ES-I3 (cell line): ENCODE results near the gene NME2.

Source experiments
- H3K36me3 ChIP-seq: 2 replicates; pipeline ENCODE4 v1.6.1; 2013; ENCODE audit warnings: mild to moderate bottlenecking, low read length, control low read depth, moderate library complexity; ENCODE audit not compliant: insufficient read depth
- H3K4me1 ChIP-seq: 2 replicates; pipeline ENCODE4 v1.6.1; 2013; ENCODE audit warnings: mild to moderate bottlenecking, control low read depth, low read length; ENCODE audit not compliant: insufficient read depth
- H3K9ac ChIP-seq: 2 replicates; pipeline ENCODE4 v1.6.1; 2013; ENCODE audit warnings: low read depth, mild to moderate bottlenecking, low read length, moderate library complexity
- H3K9me3 ChIP-seq: 2 replicates; pipeline ENCODE4 v1.6.1; 2013; ENCODE audit warnings: mild to moderate bottlenecking, low read length, moderate library complexity; ENCODE audit not compliant: control insufficient read depth, insufficient read depth

NME2 gene

DNA sequence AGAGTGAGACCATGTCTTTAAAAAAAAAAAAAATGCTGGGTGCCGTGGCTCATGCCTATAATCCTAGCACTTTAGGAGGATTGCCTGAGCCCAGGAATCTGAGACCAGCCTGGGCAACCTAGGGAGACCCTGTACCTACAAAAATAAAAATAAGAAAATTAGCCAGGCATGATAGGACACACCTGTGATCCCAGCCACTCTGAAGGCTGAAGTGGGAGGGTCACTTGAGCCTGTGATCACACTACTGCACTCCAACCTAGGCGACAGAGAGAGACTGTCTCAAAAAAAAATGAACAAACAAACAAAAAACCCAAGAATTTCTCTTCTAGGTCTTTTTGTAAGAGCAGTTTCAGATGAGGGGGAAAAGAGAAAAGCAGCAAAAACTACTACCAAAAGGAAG lies 34.6 kb downstream of the NME2 start:
- H3K9me3 ChIP-seq: no peaks in the 10 kb centered on the region
- H3K36me3 ChIP-seq: peaks cover 47% of the 10 kb centered on the region
- no peak overlapping the region for H3K9ac ChIP-seq
- H3K4me1 ChIP-seq: no peaks in the 10 kb centered on the region

DNA sequence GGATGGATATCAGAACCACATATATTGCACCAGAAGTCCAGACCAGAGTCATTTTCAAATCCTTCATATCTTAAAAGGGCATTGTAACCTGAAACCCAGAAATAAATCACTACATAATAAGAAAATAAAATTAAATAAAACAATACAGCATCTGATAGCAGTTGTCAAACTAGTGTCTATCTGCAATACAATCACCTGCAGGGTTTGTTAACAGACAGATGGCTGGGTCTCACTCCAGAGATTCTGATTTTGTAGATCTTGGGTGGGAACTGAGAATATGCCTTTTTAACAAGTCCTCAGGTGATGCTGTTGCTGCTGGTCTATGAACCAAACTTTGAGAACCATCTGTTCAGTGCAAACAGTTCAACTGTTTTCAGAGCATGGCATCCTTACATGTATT lies 37.6 kb downstream of the NME2 start:
- peaks cover 52% of the 10 kb centered on the region for H3K36me3 ChIP-seq

DNA sequence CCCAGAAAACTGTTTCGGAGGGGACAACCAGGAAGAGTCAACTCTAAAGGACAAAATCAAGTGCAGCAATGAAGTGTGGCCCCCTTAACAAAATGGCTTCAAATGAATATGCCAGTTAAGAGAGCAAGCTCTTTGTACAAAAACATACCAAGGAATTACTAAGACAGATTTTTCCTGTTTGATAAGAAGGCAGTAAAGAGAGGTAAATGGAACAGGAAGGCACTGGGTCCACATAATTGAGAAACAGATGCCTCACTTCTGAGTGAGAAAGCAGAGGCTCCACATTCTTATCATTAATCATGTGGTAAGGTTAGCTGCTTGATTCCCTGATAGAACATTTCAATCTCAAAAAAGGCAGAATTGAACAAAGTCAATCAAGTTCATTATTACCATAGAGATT lies 48.7 kb downstream of the NME2 start:
- Histone ChIP-seq H3K9ac (no peak overlapping the region), H3K9me3 (no peaks in the 10 kb centered on the region), H3K36me3 (peaks cover 11% of the 10 kb centered on the region), H3K4me1 (no peaks in the 10 kb centered on the region)

More for the DNA sequence above, 37.6 kb downstream of the NME2 start:
- no peaks in the 10 kb centered on the region for H3K4me1 ChIP-seq
- H3K9ac ChIP-seq: no peak overlapping the region
- H3K9me3 ChIP-seq: no peaks in the 10 kb centered on the region

DNA sequence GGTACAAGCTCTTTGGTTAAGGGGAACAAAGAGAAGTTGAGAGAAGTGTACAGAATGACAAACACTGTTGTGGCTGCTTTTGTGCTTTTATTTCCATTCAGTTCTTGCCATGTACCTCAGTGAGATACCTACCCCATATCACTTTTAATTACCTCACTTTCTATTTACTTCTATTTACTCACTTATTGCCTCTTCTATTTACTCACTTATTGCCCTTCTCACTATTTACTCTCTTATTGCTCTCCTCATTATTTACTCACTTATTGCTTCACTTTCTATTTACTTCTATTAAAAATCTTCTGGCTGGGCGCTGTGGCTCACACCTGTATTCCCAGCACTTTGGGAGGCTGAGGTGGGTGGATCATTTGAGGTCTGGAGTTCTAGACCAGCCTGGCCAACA lies 51.7 kb downstream of the NME2 start:
- no peaks in the 10 kb centered on the region for H3K4me1 ChIP-seq
- H3K9me3 ChIP-seq: no peaks in the 10 kb centered on the region
- H3K9ac ChIP-seq: no peak overlapping the region
- peaks cover 15% of the 10 kb centered on the region for H3K36me3 ChIP-seq

DNA sequence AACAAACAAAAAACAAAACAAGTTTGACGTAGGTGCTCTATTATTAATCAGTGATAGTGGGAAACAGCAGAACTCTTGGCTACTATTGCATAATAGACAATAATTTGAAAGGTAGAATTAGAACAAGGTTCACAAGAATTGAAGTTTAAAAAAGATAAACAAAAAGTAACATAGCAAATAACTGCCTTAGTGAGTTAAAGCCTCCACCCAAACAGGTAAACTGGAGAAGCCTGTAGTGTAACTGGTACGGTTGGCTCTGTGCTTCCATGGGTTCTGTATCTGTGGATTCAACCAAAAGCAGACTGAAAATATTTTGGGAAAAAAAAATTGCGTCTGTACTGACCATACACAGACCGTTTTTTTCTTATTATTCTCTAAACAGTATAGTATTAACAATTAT lies 55.1 kb downstream of the NME2 start:
- H3K36me3 ChIP-seq: peaks cover 6% of the 10 kb centered on the region
- H3K4me1 ChIP-seq: no peaks in the 10 kb centered on the region
- no peak overlapping the region for H3K9ac ChIP-seq
- H3K9me3 ChIP-seq: no peaks in the 10 kb centered on the region
